CD4-positive, alpha-beta T cell treated with Interleukin-15 for 1 hour (primary cell): ENCODE measurements around the gene RBBP4.
"Not testable (repeated sequence)": the region's sequence is repeated elsewhere in the genome, so short reads cannot be mapped to it uniquely, and the experiment has no call there.

Experiments
- DNase-seq: peaks from one replicate; pipeline ENCODE4 v3.0.0-alpha.2; 2020

The RBBP4 gene

GRCh38 chr1:32642292-32642827 lies 8.6 kb upstream of the RBBP4 start:
- DNase-seq: not testable (repeated sequence)

DNA sequence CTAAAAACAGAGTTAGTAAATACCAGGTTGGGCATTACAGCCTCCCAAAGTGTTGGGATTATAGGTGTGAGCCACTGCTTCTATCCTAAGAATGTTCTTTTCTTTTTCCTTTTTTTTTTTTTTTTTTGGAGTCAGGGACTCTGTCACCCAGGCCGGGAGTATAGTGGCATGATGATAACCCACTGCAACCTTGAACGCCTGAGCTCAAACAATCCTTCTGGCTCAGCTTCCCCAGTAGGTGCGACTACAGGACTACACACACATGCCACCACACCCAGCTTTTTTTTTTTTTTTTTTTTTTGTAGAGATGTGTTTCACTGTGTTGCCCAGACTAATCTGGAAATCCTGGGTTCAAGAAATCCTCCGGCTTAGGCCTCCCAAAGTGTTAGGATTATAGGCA lies 6.6 kb upstream of the RBBP4 start:
- no peak for DNase-seq

GRCh38 chr1:32647308-32648134 lies 3.5 kb upstream of the RBBP4 start:
- no peak for DNase-seq

- DNase-seq: peak; percentile 94
These were observed 708 bp upstream of the RBBP4 start, which contains the start of gene ZBTB8OS for GRCh38 chr1:32650248-32650751. Gene ZBTB8OS (minus strand): TSS chr1:32650550. CDS start chr1:32650529, 21 bp downstream.

DNA sequence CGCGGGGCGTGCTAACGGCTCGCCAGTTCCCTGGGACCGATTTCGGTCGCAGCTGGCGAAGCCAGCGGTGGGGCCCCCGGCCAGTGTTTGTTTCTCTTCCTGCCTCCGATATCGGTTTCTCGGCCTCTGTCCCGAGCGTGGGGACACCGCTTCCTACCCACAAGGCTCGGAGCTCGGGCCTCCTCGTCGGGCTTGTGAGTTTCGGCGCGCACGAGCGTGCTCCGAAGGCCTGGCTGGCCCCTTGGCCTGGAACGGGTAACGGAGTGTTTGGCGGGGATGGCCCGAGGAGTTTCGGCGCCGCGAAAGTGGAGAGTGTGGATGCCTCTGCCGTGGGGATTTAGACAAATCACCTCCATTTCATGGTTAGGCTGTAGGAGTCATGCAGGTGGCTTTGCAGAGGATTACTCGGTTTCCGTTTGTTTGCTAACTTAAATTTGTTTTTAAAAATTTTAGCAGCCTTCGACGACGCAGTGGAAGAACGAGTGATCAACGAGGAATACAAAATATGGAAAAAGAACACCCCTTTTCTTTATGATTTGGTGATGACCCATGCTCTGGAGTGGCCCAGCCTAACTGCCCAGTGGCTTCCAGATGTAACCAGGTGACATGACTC lies 559 bp downstream of the RBBP4 start:
- DNase-seq: no peak

GRCh38 chr1:32652244-32652962 lies 1.4 kb downstream of the RBBP4 start:
- DNase-seq: no peak

- DNase-seq: no peak
These were observed 8.6 kb downstream of the RBBP4 start for GRCh38 chr1:32659581-32659980.

DNA sequence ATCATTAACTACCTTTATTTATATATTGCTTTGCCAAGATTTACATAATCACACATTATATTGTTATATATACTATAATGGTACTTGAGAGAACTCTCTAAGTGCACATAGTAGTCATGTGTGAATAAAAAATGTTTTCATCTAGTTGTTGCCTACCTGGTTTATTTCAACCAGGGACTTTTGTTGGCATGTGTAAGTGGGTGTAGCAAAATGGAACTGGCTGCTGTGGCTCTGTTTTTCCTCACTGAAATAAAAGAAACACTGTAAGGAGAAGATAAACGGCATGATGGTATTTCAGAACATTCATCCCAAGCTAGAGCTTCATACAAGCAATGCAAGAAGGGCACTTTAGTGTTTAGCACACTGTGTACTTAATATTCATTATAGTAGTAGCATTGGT lies 14.9 kb downstream of the RBBP4 start:
- DNase-seq: no peak

DNA sequence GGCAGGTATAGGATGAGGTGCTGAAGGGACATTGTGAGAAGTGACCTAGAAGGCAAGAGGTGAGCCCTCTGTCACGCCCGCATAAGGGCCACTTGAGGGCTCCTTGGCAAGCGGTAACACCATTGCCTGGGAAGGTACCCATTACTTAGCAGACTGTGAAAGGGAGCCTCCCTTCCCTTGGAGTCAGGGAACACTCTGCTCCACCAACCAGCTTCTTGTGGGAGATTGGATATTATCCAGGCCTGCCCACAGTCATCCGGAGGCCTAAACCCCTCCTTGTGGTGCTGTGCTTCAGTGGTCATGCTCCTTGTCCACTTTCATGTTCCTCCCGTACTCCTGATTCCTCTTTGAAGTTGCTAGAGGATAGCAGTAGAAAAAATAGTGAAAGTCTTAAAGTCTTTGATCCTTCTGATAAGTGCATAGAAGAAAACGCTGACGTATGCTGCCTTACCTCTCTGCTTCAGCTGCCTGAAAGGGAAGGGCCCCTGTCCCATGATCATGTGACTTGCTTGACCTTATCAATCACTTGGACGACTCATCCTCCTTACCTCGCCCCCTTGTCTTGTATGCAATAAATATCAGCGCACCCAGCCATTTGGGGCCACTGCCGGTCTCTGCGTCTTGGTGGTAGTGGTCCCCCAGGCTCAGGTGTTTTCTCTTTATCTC lies 16.0 kb downstream of the RBBP4 start:
- no peak for DNase-seq

GRCh38 chr1:32668716-32669115 lies 17.7 kb downstream of the RBBP4 start:
- DNase-seq: not testable (repeated sequence)

DNA sequence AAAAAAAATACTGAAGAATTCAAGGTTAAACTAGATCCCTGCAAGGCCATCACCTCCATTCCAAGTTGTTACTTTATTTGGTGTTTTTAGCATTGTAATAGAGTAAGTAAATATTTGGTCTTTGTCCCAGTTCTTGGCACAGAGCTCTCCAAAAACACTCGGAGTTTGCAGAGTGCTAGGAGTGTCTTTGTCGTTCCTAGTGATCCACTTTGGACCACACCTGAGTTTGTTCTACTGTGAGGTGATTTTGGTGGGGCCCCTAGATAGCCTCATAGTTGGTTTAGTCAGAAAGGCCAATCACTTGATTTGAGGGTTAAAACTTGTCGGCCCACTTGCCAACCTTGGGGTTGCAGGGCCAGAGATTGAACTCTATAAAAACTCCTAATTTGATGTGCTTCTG lies 25.9 kb downstream of the RBBP4 start:
- DNase-seq: no peak

GRCh38 chr1:32679993-32680392 lies 29.0 kb downstream of the RBBP4 start:
- not testable (repeated sequence) for DNase-seq

DNA sequence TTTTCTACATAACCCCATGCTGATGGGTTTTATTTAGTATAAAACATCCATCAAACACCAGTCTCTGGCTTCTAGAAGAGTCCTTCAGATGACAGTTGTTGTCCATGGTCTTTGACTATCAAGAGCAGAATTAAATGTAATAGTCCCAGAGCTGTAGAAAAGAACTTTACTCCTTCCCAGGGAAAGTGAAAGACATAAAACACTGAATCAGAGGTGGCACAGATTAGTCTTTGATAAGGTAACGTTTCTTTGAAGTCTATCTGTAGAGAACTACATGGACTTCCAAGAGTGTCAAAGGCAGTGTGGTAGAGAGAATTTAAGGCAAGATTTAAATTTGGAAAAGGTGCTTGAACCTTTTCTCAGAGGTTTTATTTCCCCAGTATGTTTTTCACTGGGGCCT lies 29.6 kb downstream of the RBBP4 start:
- no peak for DNase-seq

DNA sequence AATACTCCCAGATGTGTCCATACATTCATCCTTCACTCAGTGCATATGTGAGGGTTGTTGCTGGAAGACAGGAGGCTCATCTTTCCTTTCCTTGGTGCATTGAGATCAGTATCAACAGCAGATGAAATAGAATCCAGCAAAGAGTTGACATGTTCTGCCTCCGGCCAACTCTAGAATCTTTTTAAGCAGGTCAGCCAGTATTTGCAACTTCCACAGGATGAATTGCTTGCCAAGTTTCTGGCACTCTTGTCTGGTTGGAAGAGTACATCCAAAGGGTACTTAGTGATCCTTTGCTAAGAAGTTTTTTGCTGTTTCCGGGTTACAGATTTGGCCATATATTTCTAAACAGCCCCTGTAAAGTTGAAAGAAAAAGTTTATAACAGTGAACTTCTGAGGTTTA lies 30.5 kb downstream of the RBBP4 start:
- no peak for DNase-seq

DNA sequence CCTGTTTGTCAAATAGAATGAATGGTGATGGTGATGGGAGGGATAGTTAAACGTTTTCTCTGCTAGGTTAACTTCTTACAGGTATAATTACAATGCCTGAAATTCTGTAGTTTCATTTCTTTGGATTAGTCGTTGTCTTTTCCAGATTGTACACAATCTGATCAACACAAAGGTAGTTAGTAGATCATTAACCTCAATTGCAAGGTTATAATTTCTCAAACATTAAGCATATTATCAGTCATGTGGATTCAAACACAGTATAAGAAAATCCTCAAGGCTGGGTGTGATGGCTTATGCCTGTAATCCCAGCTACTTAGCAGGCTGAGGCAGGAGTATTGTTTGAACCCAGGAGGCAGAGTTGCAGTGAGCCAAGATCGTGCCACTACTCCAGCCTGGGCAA lies 31.0 kb downstream of the RBBP4 start:
- DNase-seq: no peak

DNA sequence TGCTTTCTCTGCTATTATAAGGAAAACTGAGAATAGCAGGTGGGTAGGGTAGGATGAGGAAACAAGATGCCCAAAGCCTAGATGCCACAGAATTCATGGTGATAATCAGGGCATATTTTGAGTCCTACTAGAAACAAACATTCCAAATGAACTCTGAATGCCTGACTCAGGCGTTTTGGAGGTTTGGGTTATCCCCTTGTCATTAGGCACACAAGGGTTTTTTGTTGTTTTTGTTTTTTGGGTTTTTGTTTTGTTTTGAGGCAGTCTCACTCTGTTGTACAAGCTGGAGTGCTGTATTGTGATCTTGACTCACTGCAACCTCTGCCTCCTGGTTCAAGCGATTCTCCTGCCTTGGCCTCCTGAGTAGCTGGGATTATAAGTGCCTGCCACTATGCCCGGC lies 32.4 kb downstream of the RBBP4 start:
- no peak for DNase-seq

DNA sequence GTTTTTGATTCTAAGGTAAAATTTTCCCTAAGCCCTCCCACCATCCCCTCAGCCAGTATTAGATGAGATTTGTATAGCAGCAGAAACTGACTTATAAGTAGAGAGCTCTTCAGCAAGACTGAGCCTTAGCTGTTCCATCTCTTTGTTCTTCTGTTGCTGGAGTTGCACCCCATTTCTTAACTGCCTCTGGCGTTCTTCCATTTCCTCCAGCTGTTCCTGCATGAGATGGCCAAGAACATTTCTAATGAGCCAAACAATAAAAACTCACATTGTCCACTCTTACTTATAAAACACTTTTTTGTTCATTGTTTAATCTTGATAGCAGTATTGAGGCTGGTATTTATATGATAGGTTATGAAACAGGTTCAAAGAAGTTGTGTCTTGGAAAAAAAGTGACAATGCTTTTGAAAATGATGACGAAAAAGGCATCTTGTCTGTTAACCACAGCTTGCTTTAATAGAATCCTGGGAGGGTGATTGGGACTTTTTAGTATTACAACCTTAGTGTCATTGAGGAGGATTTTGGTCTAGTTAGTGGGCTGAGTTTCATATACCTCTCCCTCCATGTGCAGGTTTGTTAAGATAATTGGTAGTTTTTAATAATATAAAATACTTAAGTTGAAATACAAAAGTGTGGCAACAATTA lies 33.3 kb downstream of the RBBP4 start:
- DNase-seq: no peak

GRCh38 chr1:32685498-32685897 lies 34.5 kb downstream of the RBBP4 start:
- no peak for DNase-seq

DNA sequence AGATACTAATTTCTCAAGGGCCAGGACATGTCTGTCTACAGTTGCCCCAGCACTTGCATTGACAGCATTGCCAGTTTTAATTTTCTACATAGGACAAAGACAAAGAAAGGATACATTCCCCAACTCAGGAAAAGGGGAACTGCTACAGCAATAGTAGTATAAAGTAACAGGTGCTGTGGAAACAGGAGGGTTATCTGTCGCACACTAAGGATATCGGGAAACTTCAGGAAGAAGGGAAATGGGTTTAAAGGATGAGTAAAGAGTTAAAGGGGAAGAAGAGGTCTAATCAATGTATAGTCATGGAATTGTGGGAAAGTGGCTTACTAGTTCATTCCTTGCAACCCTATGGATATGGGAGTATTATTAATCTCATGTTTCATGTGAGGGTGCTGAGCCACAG lies 35.4 kb downstream of the RBBP4 start:
- no peak for DNase-seq

DNA sequence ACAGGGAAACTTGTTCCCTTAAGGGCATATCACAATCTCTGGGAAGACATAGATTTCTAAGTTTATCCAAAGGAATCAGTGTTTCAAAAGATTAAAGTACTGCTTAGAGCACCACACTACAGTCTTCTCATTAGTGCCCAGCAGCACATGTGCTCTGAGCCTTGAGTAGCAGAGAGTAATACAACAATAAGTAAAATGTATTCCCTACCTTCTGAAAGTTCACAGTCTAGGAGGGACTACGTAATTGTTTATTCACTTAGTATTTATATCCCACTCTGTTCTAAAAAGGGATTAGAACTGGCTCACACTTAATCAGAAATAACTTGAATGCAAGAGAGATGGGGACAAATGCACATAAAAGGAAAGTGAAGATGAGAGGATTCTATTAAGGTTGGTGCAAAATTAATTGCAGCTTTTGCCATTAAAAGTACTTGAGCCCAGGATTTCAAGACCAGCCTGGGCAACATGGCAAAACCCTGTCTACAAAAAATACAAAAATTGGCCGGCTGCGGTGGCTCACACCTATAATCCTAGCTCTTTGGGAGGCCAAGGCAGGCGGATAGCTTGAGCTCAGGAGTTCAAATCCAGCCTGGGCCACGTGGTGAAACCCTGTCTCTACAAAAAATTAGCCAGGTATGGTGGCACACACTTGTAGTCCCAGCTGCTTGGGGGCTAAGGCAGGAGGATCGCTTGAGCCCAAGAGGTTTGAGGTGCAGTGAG lies 42.6 kb downstream of the RBBP4 start:
- no peak for DNase-seq

DNA sequence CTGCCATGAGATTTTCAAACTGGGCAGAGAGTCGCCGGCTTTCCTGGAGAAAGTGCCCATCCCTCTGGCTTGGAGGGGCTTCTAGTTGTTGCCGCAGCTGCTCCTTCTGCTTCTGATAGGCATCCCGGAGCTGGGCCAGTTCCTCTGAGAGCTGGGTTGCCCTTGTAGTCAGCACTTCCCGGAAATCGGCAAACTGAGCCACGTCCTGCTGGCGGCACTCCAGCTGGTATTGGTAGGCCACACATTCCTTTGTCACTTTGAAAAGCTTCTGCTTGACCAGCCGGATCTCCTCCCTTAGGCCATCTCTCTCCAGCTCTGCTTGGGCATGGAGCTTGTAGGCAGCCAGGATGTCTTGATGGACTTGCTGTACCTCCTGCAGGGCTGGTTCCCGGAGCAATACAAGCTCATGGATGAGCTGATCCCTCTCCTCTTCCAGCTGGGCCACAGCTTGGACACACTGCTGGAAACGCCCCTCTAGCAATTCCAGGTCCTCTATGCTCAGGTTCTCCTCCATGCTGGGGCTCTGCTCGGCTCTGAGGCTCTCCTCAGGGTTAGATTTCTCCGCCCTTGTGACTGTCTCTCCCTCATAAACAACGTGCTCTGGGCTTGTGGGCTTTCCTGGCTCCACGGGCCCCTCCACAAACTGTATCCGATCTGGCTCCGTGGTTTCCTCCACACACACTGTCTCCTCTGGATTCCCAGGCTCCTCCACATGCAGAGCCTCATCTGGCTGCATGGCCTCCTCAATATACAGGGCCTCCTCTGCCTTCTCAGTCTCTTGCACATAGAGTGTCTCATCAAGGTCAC lies 44.3 kb downstream of the RBBP4 start:
- no peak for DNase-seq
